A204.1 (cell line): Measurements from ENCODE around the gene PDIA5.

Source experiments
- FAIRE-seq: peaks from 2 replicates; lab custom pipeline; 2012; peaks lifted over from hg19 to GRCh38; lab: Jason Lieb, UNC

Gene PDIA5

DNA sequence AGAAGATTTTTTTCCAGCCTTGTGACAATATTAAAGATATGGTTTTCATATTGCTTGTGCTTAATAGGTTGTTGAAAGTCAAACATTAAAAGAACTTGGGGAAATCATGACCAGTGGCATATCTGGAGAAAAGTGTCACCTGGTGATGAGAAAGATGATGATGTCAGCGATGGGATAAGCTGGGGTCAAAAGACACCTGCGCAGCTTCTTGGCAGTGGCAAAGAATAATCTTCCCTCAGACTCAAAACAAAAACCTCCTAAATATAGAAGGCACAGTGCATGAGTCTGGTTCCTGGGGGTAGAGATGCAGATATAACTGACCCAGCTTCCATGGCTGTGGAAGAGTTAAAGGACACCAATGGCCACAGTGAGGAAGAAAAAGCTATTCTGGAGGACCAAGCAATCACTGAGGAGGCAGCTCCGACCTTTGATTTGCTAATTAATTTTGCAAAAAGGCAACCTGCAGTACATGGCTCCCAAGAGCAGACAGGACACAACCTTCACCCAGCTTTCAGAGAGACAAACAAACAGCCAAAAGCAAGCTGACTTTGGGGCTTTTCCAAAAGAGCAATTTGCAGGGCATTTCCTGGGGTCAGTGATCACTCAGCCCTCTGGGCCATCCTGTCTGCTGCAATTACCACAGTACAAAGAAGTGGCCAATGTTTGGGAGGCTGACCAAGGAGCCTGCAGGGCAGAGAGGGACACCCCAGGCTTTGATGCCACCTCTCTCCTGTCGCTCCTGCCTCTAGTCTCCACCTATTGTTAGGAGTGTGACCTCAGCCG lies 21.7 kb upstream of the PDIA5 start:
- FAIRE-seq, result no peak

DNA sequence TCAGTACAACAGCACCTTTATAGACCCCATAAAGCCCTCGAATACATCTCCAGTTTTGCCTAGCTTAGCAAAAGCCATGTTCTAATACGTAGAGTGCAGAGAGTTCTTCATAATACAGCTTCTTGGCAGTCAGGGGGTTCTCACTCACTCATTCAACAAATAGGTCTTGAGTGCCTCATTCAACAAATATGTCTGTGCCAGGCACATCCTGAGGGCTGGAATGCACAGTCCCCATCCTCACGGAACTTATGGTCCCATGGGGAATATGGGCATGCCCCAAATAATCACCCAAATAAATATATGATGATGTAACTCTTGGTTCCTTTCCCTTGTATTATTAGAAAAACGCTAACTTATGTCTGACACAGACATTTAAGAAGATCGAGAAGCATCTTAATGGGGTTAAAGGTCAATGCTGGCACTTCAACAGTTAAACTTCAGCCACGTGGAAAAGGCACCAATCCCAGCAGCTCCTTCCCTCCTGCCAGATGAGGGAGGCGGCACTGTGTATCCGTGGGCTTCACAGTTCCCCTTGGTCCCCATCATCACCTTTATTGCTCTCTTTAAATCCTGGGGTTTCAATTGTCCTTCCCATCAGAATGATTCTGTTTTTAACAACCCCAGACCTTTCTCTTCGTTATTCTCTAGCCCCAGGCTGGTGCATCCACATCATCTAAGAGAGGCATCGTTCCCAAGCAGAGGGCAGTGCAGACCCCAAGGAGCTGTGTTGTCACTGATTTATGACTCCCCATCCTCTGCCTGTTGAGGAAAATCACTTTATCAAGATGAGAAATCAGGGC lies 20.4 kb upstream of the PDIA5 start:
- no peak for FAIRE-seq

DNA sequence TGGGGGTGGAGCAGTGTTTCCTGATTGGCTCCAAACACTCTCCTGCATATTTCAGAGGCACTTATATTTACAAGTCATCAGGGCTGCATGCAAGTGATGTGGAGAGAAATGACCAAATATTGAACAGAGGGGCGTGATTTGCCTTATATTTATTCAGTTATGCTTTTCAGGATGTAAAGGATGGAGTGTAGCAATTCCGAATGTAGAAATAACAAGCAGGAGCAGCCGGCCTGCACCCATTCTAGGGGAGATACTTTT lies 19.8 kb upstream of the PDIA5 start:
- FAIRE-seq, result no peak

DNA sequence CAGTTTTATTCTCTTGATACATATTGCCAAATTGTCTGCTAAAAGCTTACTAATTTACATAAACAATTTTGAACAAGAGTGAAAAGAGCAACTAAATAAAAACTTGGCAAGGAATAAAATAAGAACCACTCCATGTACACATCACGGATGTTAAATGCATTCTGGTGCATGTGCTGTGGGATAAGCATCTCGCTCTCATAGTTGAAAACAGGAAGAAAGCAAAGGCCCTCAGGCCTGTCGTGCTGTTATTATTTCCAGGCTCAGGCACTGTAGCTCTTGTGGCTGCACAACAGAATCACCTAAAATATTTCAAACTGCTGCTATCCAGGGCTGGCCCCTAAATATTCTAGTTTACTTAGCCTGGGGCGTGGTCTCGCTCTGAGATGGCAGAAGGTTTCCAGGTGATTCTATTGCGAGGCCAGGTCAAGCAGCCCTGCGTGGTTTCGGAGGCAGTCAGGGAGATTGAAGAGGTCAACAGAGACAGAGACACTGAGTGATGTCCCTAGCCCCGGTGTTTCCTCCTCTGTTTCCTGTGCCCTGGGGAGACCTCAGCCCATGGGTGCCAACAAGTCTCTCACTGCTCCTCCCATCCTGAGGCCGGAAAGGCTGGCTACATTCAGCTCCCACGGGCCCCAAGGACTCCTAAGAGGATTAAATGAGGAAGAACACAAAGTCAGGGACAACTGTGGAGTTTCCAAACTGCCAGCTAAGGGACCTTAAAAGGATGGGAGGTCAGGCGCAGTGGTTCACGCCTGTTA lies 18.2 kb upstream of the PDIA5 start:
- FAIRE-seq, result no peak

DNA sequence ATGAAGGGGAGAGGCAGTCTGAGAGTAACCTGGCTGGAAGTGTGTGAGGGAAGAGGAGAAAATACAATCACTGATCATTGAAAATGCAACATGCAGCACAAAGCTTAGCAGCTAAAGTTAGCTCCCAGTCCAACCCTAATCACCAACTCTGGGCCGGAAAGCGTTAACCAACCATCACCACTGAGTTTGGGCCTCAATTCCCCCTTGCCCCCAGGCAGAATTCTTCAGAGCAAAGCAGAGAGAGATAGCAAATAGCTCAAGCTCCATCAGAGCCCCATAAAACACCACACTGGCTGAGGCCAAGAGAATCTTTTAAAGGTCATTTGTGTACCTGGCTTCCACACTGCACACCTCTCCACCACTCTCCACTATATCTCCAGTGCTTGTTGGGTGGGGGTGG lies 16.2 kb upstream of the PDIA5 start:
- FAIRE-seq, result no peak

DNA sequence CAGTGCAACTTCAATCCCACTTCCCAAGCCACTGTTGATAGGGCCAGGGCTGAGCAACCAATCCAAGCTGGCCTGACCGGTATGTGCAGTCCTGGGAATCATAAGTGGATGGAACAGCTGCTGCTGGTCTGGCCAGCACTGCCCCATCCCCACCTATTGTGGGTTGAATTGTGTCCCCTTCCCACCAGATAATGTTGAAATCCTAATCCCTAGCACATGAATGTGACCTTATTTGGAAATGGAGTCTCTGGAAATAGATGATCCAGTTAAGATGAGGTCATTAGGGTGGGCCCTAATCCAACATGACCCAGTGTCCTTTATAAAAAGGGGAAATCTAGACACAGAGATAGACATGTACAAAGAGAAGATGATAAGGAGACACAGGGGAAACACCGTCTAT lies 13.7 kb upstream of the PDIA5 start:
- FAIRE-seq, result no peak

DNA sequence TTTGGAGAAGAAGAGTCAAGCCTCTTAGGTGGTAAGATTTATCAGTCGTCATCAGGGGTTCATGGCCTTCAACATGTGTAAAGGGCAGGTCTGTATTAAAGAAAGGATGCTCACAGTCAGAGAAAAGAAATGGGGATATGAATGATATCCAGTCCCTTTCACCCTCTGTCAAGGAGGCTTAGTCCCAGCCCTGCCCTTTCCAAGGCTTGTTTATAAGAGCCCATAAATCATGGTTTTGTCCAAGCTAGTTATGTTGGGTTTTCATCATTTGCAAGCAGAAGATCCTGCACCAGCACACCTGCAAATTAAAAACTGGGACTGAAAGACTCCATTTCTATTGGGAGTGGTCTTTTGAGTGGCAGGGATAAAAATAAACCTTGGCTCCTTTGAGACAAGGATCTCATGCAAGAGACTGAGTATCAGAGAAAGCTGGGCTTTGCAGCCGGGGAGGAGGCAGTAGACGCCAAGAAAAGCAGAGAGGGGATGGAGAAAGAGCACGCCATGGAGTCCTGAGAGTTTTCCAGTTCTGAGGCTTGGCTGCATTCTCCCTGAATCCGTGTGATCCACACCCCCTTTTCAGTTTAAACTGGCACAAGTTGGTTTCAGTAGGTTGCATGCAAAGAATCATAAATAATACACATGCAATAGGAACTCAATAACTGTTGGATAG lies 12.6 kb upstream of the PDIA5 start:
- FAIRE-seq, result no peak

DNA sequence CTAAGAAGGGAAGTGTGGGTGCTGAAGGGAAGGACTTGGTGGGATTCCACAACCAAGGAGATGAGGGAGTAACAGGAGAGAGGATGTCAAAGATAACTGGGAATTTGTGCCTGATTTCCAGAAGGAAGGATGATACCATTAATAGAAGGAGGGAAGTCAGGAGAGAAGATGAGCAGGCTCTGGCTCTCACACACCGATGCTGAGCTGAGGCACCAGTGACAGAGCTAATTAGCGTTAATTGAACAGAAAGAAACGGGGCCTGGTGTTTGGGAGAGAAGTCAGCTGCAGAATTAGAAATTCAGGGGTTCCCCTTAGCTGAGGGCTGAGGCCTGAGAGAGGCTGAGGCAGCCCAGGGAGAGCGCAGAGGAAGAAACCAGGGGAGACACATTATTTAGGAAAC lies 11.9 kb upstream of the PDIA5 start:
- FAIRE-seq, result no peak

DNA sequence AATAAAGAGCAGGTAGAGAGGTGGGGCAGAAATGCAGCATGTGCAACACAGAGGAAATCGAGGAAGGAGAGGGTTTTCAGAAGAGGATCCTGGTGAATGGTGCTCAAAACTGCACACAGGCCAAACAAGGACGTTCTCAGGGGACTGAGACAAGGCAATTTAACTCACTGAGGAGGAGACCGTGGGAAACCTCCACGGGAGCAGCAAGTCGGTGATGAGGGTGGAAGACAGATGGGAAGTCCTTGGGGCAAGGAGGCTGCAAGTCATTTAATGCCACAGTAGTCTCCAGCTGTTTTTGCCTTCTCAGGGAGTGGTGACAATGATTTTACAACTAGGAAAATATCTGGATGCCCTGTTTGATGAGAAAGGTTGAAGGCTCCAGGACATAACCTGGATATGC lies 11.5 kb upstream of the PDIA5 start:
- no peak for FAIRE-seq

DNA sequence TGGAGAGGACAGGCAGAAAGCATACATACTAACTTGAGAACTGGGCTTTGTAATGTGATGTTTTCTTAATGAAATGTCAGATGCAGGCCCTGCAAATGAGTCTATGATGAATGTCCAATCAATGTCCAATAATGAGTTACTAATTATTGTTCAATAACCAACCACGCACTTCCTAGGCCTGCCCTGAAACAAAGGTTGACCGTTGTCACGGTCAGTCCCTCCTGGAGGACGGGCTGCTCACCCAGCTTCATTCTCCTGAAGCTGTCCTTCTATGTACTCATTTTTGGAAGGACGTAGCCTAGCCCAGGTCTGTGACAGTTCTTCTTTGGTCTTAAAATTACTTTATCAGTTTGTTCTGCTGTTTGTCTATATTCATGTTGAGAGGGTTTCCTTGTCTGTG lies 8.3 kb upstream of the PDIA5 start:
- FAIRE-seq, result no peak

DNA sequence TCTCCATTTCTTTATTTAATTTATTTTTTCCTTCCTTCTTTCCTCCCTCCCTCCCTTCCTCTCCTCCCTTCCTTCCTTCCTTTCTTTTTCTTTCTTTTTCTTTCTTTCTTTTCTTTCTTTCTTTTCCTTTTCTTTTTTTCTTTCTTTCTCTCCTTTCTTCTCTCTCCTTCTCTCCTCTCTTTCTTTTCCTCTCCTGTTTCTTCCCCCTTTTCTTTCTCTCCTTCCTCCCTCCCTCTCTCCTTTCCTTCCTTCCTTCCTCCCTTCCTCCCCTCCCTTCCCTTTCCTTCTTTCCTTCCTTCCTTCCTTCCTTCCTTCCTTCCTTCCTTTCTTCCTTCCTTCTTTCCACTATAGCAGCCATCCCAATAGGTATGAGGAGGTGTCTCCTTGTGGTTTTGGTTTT lies 6.8 kb upstream of the PDIA5 start:
- FAIRE-seq, result no peak

DNA sequence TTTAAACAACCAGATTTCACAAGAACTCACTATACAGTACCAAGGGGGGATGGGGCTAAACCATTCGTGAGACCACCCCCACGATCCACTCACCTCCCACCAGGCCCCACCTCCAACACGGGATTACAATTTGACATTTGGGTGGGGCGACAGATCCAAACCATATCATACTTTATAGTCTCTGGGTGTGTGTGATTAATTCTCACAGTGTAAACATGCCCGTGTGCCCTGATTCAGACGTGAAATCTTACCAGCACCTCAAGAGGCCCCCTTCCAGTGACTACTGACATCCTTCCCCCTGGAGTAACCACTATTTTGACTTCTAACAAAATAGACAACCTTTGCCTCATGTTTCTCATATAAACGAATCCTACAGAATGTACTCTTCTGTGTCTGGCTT lies 5.0 kb upstream of the PDIA5 start:
- FAIRE-seq, result no peak

DNA sequence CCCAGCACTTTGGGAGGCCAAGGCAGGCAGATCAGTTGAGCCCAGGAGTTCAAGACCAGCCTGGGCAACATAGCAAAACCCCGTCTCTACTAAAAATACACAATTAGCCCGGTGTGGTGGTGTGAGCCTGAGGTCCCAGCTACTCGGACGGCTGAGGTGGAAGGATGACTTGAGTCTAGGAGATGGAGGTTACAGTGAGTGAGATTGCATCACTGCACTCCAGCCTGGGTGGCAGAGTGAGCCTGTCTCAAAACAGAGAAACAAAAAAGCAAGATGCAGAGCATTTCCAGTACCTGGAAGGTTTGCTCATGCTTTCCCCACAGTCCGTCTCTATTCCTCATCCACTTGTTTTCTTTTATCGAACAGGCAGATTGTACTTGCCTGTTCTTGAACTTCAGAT lies 3.8 kb upstream of the PDIA5 start:
- FAIRE-seq, result no peak

DNA sequence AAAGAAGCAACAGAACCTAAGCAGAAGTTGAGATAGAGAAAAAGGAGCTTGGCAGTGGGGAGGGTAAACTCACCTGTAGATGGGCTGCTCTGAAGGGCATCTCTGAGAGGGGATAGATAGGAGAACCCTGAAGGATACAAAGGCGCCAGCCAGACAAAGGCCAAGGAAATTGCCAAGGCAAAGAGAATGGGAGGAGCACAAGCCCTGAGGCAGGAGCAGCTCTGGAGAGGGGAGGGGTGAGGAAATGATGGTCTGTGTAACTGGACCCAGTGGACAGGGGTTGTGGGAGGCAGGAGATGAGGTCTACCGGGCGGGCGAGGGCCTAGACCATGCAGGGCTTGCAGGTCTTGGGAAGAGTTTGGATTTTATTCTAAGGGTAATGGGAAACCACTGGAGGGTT lies 2.3 kb upstream of the PDIA5 start:
- FAIRE-seq, result no peak

DNA sequence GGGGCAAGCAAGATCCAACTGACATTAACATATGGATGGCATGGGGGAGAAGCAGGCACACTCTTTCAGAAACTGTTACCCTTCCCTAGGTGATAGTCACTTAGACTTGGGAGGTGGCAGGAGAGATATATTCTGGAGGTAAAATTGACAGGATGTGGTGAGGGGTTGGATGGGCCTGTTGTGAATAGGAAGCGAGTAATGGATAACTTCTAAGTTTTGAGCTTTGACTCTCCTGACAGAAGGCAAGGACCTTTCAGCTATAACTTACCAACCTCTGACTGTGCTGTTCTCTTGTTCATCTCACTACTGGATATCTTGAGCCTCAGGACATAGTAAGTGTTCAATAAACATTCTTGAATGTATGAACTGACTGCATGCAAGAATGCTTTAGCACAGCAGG lies 1.9 kb upstream of the PDIA5 start:
- no peak for FAIRE-seq

DNA sequence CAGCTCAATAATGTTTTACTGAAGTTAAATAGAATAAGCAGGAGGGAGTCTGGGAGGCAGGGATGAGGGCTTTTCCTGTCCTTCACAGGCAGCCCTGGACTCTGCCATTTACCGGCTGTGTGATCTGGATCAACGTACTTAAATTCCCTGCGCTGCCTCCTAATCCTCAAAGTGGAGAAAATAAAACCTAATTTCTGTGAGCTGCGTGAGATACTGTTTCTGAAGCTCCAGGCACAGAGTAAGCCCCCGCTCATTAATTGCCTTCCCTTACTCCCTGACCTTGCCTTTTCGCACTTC lies 278 bp upstream of the PDIA5 start:
- FAIRE-seq, result no peak

DNA sequence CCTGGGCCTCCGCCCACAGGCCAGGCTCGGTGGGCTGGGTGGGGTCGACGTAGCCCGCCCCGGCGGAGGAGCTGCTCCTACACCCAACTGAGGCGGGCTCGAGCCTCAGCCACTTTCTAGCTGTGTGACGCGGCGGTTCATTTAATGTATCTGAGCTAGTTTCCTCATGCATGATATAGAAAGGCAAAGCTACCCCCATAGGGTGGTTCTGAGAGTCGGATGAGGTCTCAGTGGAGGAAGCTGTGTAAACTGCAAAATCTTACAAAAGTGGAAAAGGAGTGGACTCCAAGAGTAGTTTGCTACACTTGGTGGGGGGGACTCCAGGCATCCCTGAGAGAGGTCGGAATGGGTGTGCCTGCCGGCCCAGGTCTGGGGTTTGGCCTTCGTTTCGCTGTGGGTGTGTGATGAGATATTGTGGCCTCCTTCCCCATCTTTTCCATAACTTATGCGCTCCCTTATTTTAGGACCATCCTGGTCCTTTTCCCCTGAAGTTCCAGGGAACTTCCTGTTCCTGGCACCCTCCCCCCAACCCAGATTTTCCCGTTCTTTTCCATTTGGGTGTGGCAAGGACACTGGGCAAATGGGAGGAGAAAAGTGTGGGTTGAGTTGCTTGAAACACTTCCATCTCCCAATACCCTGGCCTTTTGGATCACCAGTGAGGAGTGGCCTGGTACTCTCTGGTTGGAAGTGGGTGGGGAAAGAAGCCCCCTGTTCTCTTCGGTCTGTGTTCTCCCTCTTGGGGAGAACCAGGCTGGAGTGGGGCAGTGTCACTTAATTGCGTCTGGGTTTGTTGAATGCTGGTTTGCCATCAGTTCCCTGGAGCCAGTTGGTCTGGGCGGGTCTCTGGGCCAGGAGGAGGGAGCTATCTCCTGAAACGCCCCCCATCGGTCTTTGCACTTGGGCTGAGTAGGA lies 1.1 kb downstream of the PDIA5 start:
- no peak for FAIRE-seq

DNA sequence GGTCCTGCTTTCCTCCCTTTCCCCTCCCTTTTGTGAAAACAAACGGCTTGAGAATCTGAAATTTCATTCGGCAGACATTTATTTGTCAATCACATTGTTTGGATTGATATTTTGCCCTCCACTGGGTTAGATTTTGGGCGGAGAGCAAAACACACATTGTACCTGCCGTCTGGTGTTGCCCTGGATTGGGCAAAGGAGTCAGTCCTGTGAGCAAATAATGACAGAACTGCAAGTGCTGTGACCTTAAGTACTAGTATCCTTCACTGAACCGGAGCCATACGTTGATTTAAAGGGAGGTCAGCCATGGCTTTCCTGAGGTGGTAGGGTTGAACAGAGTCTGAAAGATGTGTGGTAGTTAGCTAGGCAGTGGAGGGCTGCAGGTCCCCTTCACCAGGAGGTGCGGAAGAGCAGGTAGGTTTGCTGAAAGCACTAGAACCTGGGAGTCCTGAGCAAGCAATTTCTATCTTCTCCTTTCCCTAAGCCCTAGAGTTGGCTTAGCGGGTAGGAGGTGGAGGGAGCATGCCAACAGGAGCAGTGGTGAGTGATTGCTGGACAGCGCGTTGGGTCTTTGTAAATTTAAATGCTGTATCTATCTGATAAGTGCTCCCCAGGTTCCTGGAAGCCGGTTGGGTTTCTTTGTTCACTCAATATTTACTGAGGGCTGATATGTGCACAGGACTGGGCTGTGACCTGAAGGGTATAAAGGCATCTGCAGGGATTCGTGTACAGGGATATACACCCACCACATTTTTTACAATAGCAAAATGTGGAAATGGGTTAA lies 2.0 kb downstream of the PDIA5 start:
- FAIRE-seq, result no peak

DNA sequence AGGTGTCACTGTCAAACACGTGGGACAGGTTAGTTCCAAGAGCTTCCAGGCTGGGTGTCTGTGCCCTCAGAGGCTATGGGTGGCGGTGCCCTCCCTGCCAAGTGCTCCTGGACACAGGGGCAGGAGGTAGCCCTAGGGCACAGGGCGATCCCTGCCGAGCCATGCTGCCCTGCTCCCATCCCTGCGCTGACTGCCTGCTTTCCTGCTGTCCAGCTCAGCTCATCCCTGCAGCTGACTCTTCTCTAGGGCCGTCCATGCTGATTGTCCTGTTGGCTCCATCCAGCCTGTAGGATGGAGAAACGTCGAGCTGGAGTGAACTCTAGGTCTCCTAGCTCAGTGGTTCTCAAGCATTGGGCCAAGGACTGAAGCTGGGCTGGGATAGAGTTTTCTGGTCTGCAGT lies 3.7 kb downstream of the PDIA5 start:
- FAIRE-seq, result no peak

DNA sequence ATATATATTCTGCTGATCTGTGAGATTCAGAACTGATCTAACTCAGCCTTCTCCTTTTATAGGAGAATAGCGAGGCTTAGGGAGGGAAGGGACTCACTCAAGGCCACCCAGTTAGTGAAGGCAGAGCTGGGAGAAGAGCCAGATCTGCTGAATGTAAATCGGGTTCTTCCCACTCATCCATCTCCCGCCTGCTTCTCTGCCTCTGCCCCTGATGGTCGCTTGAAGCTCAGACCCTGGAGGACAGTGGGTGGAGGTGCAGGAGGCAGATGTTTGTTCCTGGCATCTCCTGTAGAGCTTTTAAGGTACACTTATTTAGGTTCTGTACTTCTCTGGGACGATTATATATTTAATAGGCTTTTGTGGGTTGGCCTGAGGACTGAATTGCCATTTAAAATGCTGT lies 4.3 kb downstream of the PDIA5 start:
- no peak for FAIRE-seq

DNA sequence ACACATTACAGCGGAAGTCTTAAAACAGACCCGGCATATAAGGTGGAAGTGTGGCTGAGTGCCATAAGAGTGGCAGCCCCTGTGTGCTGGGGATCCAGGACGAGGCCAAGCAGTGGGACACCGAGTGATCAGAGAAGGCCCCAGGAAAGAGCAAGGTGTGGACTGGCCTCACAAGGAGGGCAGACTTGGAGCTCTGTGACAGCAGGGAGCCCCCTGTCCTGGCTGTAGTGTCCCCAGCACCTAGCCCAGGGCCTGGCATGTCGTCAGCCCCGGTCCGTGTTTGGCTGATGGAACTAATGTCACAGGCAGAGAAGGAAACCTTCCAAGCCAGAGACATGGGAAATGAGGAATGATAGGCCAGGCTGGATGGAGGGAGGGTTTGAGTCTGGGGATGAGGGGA lies 4.8 kb downstream of the PDIA5 start:
- FAIRE-seq, result no peak
